ENCODE results near the gene IL17RD.

DNA sequence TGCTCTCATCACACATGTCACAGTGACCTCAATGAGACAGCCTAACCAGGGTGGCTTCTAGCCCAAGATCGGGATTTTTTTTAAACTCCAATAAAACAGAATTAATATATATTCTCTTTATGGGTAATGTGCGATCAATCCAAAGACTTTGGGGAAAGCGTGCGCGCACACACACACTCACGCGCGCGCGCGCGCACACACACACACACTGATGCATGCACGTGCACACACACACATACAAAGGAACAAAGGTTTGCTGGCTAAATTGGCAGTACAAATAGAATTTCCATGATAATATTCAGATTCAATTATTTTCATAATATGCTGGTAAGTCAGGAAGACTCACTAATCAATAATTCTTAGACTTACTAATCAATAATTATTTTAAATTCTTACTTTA lies 19.3 kb downstream of the IL17RD start:
- TF ChIP-seq, protein P1, sequence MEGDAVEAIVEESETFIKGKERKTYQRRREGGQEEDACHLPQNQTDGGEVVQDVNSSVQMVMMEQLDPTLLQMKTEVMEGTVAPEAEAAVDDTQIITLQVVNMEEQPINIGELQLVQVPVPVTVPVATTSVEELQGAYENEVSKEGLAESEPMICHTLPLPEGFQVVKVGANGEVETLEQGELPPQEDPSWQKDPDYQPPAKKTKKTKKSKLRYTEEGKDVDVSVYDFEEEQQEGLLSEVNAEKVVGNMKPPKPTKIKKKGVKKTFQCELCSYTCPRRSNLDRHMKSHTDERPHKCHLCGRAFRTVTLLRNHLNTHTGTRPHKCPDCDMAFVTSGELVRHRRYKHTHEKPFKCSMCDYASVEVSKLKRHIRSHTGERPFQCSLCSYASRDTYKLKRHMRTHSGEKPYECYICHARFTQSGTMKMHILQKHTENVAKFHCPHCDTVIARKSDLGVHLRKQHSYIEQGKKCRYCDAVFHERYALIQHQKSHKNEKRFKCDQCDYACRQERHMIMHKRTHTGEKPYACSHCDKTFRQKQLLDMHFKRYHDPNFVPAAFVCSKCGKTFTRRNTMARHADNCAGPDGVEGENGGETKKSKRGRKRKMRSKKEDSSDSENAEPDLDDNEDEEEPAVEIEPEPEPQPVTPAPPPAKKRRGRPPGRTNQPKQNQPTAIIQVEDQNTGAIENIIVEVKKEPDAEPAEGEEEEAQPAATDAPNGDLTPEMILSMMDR (conservative IDR thresholded peaks at IDR 0.05; ENCODE audit: low read depth in 2 of 2) = no peak
- TF ChIP-seq CREB1 (CRISPR knock-in tag; IDR thresholded peaks at IDR 0.05; ENCODE audit: low read depth) = no peak
- no peak for TF ChIP-seq POLR2AphosphoS5 (IDR thresholded peaks at IDR 0.05; ENCODE audit: low read depth)
- TF ChIP-seq EZH2phosphoT487 (IDR thresholded peaks at IDR 0.05; ENCODE audit: unreplicated experiment) = no peak
- TF ChIP-seq, protein P2, sequence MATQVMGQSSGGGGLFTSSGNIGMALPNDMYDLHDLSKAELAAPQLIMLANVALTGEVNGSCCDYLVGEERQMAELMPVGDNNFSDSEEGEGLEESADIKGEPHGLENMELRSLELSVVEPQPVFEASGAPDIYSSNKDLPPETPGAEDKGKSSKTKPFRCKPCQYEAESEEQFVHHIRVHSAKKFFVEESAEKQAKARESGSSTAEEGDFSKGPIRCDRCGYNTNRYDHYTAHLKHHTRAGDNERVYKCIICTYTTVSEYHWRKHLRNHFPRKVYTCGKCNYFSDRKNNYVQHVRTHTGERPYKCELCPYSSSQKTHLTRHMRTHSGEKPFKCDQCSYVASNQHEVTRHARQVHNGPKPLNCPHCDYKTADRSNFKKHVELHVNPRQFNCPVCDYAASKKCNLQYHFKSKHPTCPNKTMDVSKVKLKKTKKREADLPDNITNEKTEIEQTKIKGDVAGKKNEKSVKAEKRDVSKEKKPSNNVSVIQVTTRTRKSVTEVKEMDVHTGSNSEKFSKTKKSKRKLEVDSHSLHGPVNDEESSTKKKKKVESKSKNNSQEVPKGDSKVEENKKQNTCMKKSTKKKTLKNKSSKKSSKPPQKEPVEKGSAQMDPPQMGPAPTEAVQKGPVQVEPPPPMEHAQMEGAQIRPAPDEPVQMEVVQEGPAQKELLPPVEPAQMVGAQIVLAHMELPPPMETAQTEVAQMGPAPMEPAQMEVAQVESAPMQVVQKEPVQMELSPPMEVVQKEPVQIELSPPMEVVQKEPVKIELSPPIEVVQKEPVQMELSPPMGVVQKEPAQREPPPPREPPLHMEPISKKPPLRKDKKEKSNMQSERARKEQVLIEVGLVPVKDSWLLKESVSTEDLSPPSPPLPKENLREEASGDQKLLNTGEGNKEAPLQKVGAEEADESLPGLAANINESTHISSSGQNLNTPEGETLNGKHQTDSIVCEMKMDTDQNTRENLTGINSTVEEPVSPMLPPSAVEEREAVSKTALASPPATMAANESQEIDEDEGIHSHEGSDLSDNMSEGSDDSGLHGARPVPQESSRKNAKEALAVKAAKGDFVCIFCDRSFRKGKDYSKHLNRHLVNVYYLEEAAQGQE (IDR thresholded peaks at IDR 0.05; ENCODE audit: unreplicated experiment) = no peak
- no peak for TF ChIP-seq EZH2 (IDR thresholded peaks at IDR 0.05; ENCODE audit: low read depth, unreplicated experiment)
- no peak for TF ChIP-seq STAT1 (IDR thresholded peaks at IDR 0.05; ENCODE audit: unreplicated experiment)
- TF ChIP-seq, protein P3, sequence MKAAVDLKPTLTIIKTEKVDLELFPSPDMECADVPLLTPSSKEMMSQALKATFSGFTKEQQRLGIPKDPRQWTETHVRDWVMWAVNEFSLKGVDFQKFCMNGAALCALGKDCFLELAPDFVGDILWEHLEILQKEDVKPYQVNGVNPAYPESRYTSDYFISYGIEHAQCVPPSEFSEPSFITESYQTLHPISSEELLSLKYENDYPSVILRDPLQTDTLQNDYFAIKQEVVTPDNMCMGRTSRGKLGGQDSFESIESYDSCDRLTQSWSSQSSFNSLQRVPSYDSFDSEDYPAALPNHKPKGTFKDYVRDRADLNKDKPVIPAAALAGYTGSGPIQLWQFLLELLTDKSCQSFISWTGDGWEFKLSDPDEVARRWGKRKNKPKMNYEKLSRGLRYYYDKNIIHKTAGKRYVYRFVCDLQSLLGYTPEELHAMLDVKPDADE (IDR thresholded peaks at IDR 0.05) = no peak
